Measurements from ENCODE around the gene FAM83C. TPM values are rescaled to one million over a fixed set of nuclear protein-coding genes. Genes with fewer than 3 reads are reported as not detected.
A peak's percentile ranks its signal among the peaks of the same experiment; 100 is the strongest.

Gene FAM83C
- polyA plus RNA-seq, 2 of the 4 experiments (the other 2 are of a cell fraction) = not detected

DNA sequence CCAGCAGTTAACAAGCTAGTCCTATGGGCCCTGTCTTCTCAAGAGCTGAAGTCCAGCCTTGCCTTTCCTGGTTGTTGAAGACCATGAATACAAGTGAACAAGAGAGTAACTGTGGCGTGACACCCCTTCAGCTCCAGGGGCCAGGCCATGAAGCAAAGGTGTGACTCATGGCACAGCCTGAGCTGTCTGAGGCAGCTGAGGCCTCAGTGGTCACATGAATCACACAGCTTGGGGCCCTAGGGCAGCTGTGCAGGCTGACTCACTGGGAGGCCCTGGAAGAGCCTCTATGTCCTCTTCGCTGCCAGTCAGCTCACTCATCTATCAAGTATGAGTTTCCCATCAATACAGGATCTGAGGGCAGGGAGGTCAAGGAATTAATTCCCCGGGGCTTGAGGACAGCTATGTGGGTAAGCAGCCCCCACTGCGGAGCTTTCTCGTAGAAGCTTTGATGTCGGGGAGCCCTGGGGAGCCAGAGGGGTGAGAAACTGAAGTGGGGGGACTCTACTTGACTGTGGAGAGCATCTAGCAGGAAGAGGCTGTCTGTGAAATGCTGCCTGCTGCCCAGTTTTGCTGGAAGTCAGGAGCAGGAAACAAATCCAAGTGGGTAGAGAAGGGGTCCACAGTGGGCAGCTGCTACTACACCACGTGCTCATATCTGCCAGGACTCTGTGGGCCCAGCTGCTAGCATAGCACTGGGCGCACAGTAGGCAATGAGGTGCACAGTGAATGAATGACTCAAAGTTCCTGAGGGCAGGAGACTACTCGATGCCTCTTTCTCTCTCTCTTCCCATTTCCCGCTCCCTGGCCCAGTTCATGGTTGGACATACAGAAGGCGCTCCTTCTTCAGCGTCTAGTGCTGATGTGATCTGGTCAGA is 13.7 kb upstream of the FAM83C start (continued):
- TF ChIP-seq, protein P1, sequence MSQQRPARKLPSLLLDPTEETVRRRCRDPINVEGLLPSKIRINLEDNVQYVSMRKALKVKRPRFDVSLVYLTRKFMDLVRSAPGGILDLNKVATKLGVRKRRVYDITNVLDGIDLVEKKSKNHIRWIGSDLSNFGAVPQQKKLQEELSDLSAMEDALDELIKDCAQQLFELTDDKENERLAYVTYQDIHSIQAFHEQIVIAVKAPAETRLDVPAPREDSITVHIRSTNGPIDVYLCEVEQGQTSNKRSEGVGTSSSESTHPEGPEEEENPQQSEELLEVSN (IDR thresholded peaks at IDR 0.05; ENCODE audit: borderline replicate concordance, low read depth) = peak; percentile 86
- TF ChIP-seq HOXB13 (CRISPR knock-in tag; IDR thresholded peaks at IDR 0.05; ENCODE audit: low read depth) (peak; percentile 52; the same call in 1 of the 2 replicates), MYC (IDR thresholded peaks at IDR 0.05; ENCODE audit: borderline replicate concordance, low read length) (peak; percentile 11; the same call in 1 of the 2 replicates), BCL3 (IDR thresholded peaks at IDR 0.05) (peak; percentile 85; the same call in 2 of the 3 replicates), ATOH8 (CRISPR knock-in tag; IDR thresholded peaks at IDR 0.05; ENCODE audit: low read depth) (peak; percentile 96; the same call in 1 of the 2 replicates), MAFK (IDR thresholded peaks at IDR 0.05; ENCODE audit: partially characterized antibody) (peak; percentile 21), NR3C1 (IDR thresholded peaks at IDR 0.05) (no peak), FOSL2 (IDR thresholded peaks at IDR 0.05) (peak; percentile 99), FOSL2 (CRISPR knock-in tag; IDR thresholded peaks at IDR 0.05) (peak; percentile 100), EP300 (IDR thresholded peaks at IDR 0.05) (peak; percentile 87 to 95; a peak in 3 of 5 replicates), ESRRA (IDR thresholded peaks at IDR 0.05; ENCODE audit: borderline replicate concordance, low read length) (no peak), MAZ (IDR thresholded peaks at IDR 0.05; ENCODE audit: borderline replicate concordance, low read depth, low read length) (no peak), TFCP2L1 (CRISPR knock-in tag; IDR thresholded peaks at IDR 0.05) (no peak), POLR2AphosphoS2 (conservative IDR thresholded peaks at IDR 0.05; ENCODE audit: low read length) (no peak), ELK1 (IDR thresholded peaks at IDR 0.05; ENCODE audit: low read depth, low read length) (no peak), HDAC2 (IDR thresholded peaks at IDR 0.05) (no peak), RAD21 (conservative IDR thresholded peaks at IDR 0.05 in 1 of 2, IDR thresholded peaks at IDR 0.05 in 1 of 2) (peak; percentile 1 to 9; a peak in 1 of 5 replicates)
- TF ChIP-seq, protein P2, sequence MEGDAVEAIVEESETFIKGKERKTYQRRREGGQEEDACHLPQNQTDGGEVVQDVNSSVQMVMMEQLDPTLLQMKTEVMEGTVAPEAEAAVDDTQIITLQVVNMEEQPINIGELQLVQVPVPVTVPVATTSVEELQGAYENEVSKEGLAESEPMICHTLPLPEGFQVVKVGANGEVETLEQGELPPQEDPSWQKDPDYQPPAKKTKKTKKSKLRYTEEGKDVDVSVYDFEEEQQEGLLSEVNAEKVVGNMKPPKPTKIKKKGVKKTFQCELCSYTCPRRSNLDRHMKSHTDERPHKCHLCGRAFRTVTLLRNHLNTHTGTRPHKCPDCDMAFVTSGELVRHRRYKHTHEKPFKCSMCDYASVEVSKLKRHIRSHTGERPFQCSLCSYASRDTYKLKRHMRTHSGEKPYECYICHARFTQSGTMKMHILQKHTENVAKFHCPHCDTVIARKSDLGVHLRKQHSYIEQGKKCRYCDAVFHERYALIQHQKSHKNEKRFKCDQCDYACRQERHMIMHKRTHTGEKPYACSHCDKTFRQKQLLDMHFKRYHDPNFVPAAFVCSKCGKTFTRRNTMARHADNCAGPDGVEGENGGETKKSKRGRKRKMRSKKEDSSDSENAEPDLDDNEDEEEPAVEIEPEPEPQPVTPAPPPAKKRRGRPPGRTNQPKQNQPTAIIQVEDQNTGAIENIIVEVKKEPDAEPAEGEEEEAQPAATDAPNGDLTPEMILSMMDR (IDR thresholded peaks at IDR 0.05) = no peak
- TF ChIP-seq, protein P3, sequence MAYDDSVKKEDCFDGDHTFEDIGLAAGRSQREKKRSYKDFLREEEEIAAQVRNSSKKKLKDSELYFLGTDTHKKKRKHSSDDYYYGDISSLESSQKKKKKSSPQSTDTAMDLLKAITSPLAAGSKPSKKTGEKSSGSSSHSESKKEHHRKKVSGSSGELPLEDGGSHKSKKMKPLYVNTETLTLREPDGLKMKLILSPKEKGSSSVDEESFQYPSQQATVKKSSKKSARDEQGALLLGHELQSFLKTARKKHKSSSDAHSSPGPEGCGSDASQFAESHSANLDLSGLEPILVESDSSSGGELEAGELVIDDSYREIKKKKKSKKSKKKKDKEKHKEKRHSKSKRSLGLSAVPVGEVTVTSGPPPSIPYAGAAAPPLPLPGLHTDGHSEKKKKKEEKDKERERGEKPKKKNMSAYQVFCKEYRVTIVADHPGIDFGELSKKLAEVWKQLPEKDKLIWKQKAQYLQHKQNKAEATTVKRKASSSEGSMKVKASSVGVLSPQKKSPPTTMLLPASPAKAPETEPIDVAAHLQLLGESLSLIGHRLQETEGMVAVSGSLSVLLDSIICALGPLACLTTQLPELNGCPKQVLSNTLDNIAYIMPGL (CRISPR knock-in tag; IDR thresholded peaks at IDR 0.05; ENCODE audit: borderline replicate concordance) = no peak

All from A549 (cell line).